MM.1S (cell line): ENCODE measurements around the gene GNPTAB.

Source experiments
- CTCF ChIP-seq: fragments of 300-600 bp; sonication (generic); IDR thresholded peaks from 2 replicates; pipeline ENCODE4 v1.5.1; 2016; ENCODE audit warnings: antibody characterized with exemption, low read length, mixed read lengths
- EZH2 ChIP-seq: fragments of 300-600 bp; sonication (generic); optimal IDR thresholded peaks from 2 replicates; pipeline ENCODE3; 2017; ENCODE audit warnings: low read depth, mild to moderate bottlenecking, antibody characterized with exemption, low read length, mixed read lengths
- EZH2phosphoT487 ChIP-seq: fragments of 300-600 bp; sonication (generic); IDR thresholded peaks from 2 replicates; pipeline ENCODE4 v1.6.1; 2018; ENCODE audit warnings: antibody characterized with exemption, low read length

GRCh38 chr12:101870925-101871324 is 40.2 kb upstream of the GNPTAB start:
- TF ChIP-seq CTCF: no peak
- no peak for TF ChIP-seq EZH2
- TF ChIP-seq EZH2phosphoT487: no peak
